CD14-positive monocyte (primary cell): ENCODE measurements around the gene DCC. TPM values are rescaled to one million over a fixed set of nuclear protein-coding genes. Genes with fewer than 3 reads are reported as not detected.

Experiments
- DNase-seq, 3 donors: peaks; one replicate each; pipeline ENCODE4 v3.0.0-alpha.2; 2011 to 2022
- H2AFZ ChIP-seq: 2 replicates; pipeline ENCODE4 v1.6.0; 2012; ENCODE audit warnings: mild to moderate bottlenecking, low read depth, low read length, inconsistent platforms; ENCODE audit not compliant: insufficient read depth, poor library complexity, severe bottlenecking
- H3K27ac ChIP-seq, 2 donors: 1 replicate in 1 of 2; 2 replicates in 1 of 2; pipeline ENCODE4 v1.5.1; 2012 to 2013; ENCODE audit warnings: low read length in 2 of 2, control low read depth in 1 of 2, inconsistent platforms in 1 of 2, low read depth in 1 of 2, mild to moderate bottlenecking in 1 of 2
- H3K27me3 ChIP-seq, 2 donors: one replicate each; pipeline versions ENCODE4 v1.6.0 to v1.6.1; 2011 to 2013; ENCODE audit warnings: low read length in 2 of 2; ENCODE audit not compliant: control insufficient read depth in 2 of 2, insufficient read depth in 2 of 2
- H3K36me3 ChIP-seq, 2 donors: replicated peaks in 1 of 2; 1 replicate in 1 of 2; 2 replicates in 1 of 2; pipeline versions ENCODE4 v1.5.1 to v1.6.1; 2012 to 2013; ENCODE audit warnings: low read length in 2 of 2, control low read depth in 1 of 2, inconsistent platforms in 1 of 2, mild to moderate bottlenecking in 1 of 2; ENCODE audit not compliant: insufficient read depth in 2 of 2, control insufficient read depth in 1 of 2
- H3K4me1 ChIP-seq, 2 donors: 1 replicate in 1 of 2; 2 replicates in 1 of 2; pipeline versions ENCODE4 v1.5.1 to v1.6.1; 2012 to 2013; ENCODE audit warnings: low read length in 2 of 2, control low read depth in 1 of 2, inconsistent platforms in 1 of 2, mild to moderate bottlenecking in 1 of 2, moderate library complexity in 1 of 2; ENCODE audit not compliant: insufficient read depth in 2 of 2, control insufficient read depth in 1 of 2
- H3K4me2 ChIP-seq: replicated peaks from 2 replicates; pipeline ENCODE3; 2012; ENCODE audit warnings: low read length, moderate library complexity, mild to moderate bottlenecking; ENCODE audit not compliant: poor library complexity, severe bottlenecking; ENCODE audit errors: extremely low read depth
- H3K4me3 ChIP-seq, 3 experiments: fragments of 200-600 bp in 1 of 3; sonication (generic) in 1 of 3; replicated peaks in 1 of 3; 1 replicate in 2 of 3; 2 replicates in 1 of 3; pipeline ENCODE4 v1.5.1; 2011 to 2013; ENCODE audit warnings: low read length in 3 of 3, mild to moderate bottlenecking in 3 of 3, control low read depth in 2 of 3, low read depth in 2 of 3, inconsistent platforms in 1 of 3, moderate library complexity in 1 of 3
- H3K79me2 ChIP-seq: 2 replicates; pipeline ENCODE4 v1.6.0; 2012; ENCODE audit warnings: mild to moderate bottlenecking, control low read depth, inconsistent platforms, low read length, moderate library complexity; ENCODE audit not compliant: insufficient read depth
- H3K9ac ChIP-seq: 2 replicates; pipeline ENCODE4 v1.6.0; 2017; ENCODE audit warnings: low read length, mild to moderate bottlenecking; ENCODE audit not compliant: insufficient read depth, poor library complexity, severe bottlenecking
- H3K9me3 ChIP-seq, 2 donors: replicated peaks in 1 of 2; 1 replicate in 1 of 2; 2 replicates in 1 of 2; pipeline versions ENCODE4 v1.5.1 to v1.6.1; 2012 to 2013; ENCODE audit warnings: low read length in 2 of 2, control low read depth in 1 of 2; ENCODE audit not compliant: control insufficient read depth in 1 of 2, insufficient read depth in 1 of 2
- H4K20me1 ChIP-seq: 2 replicates; pipeline ENCODE4 v1.6.0; 2012; ENCODE audit warnings: mild to moderate bottlenecking, low read length, control low read depth, moderate library complexity; ENCODE audit not compliant: insufficient read depth
- H3K27ac Mint-ChIP-seq, 7 donors: one replicate each; pipeline ENCODE4 v1.8.0; 2020; ENCODE audit warnings: mild to moderate bottlenecking in 7 of 7, mixed read lengths in 7 of 7, moderate library complexity in 6 of 7, inconsistent platforms in 2 of 7
- H3K27me3 Mint-ChIP-seq, 3 donors: one replicate each; pipeline ENCODE4 v1.8.0; 2021 to 2022; ENCODE audit warnings: low read depth in 3 of 3, mild to moderate bottlenecking in 3 of 3, mixed read lengths in 3 of 3, moderate library complexity in 3 of 3, inconsistent platforms in 1 of 3
- H3K36me3 Mint-ChIP-seq, 2 donors: one replicate each; pipeline ENCODE4 v1.8.0; 2020; ENCODE audit warnings: mixed read lengths in 2 of 2, inconsistent platforms in 1 of 2, mild to moderate bottlenecking in 1 of 2
- H3K4me1 Mint-ChIP-seq: one replicate; pipeline ENCODE4 v1.8.0; 2020; ENCODE audit warnings: mild to moderate bottlenecking, mixed read lengths
- H3K4me3 Mint-ChIP-seq, 2 donors: one replicate each; pipeline ENCODE4 v1.8.0; 2020; ENCODE audit warnings: mild to moderate bottlenecking in 2 of 2, mixed read lengths in 2 of 2, moderate library complexity in 1 of 2
- H3K9me3 Mint-ChIP-seq, 7 donors: one replicate each; pipeline ENCODE4 v1.8.0; 2020 to 2022; ENCODE audit warnings: mixed read lengths in 7 of 7, mild to moderate bottlenecking in 6 of 7, moderate library complexity in 6 of 7, inconsistent platforms in 2 of 7
- CTCF ChIP-seq: fragments of 200-600 bp; IDR thresholded peaks from one replicate; pipeline ENCODE4 v1.8.0; 2022; ENCODE audit warnings: antibody characterized with exemption, mild to moderate bottlenecking
- WGBS: methylation state at CpG from one replicate; pipeline ENCODE4 v1.1.5; 2013; ENCODE audit warnings: missing lambda C conversion rate; ENCODE audit not compliant: insufficient coverage; 5-methylcytosine and 5-hydroxymethylcytosine counted together
- intact Hi-C, 2 donors: fragments of 100-400 bp; cut with micrococcal nuclease; formaldehyde crosslinking; loops; one replicate each; pipeline versions ENCODE4 v1.15.0 to v1.15.1; 2023
- polyA plus RNA-seq, 3 donors: library from polyadenylated mRNA; depleted of rRNA in 1 of 3; unstranded in 2 of 3; stranded (reverse) in 1 of 3; fragments of 300-500 nt in 2 of 3; fragments of >200 nt in 1 of 3; fragmentation: Illumina TruSeq in 2 of 3; gene quantifications; 1 replicate in 2 of 3; 2 replicates in 1 of 3; pipeline ENCODE4 v1.2.3, GENCODE V29; 2012 to 2021

The DCC gene
- polyA plus RNA-seq, 3 donors: not detected

- TF ChIP-seq CTCF: no peak
- H3K36me3 ChIP-seq: no peaks in the 10 kb centered on the region
- intact Hi-C loops: no loop called here
Measured at GRCh38 chr18:52567360-52567759, 227.4 kb downstream of the DCC start.

DNA sequence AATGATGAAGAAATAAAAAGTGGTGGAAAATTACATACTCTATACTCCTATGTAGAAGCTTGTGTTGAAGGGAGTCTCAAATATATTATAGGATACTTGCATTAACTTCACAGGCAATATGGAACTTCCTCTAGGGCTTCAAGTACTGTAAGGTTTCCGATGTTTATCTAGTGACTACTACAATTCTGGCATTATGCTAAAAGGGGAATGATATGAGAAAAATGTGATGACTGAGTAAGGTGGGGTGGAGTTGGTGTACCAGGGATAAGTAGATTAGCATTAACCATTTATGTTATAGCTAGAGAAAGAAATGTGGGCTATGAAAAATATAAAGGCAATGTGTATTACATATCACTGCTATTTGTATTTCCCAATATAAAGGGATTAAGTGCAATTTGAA, 229.5 kb downstream of the DCC start:
- no CpG with 5 or more reads among the region's 1 CpG for WGBS
- no peak overlapping the region for H3K27ac ChIP-seq

More at GRCh38 chr18:52567360-52567759, 227.4 kb downstream of the DCC start:
- no peak for DNase-seq
- no peaks in the 10 kb centered on the region for H3K9me3 Mint-ChIP-seq
- H3K4me2 ChIP-seq: no peak overlapping the region
- no peaks in the 10 kb centered on the region for H3K4me1 ChIP-seq
- no peaks in the 10 kb centered on the region for H3K27me3 ChIP-seq
- no peaks in the 10 kb centered on the region for H3K27me3 Mint-ChIP-seq
- H3K9ac ChIP-seq: no peak overlapping the region
- 50% methylated on average over 1 of the region's 4 CpGs for WGBS
- peak overlapping the region in 1 of 7 donors; percentile 15 for H3K27ac Mint-ChIP-seq
- H3K79me2 ChIP-seq: no peaks in the 10 kb centered on the region
- no peak overlapping the region for H2AFZ ChIP-seq
- no peaks in the 10 kb centered on the region for H4K20me1 ChIP-seq
- no peaks in the 10 kb centered on the region for H3K36me3 Mint-ChIP-seq
- no peak overlapping the region for H3K4me3 ChIP-seq
- no peak overlapping the region for H3K27ac ChIP-seq
- no peak overlapping the region for H3K4me3 Mint-ChIP-seq
- no peaks in the 10 kb centered on the region for H3K9me3 ChIP-seq
- H3K4me1 Mint-ChIP-seq: no peaks in the 10 kb centered on the region

More for the DNA sequence above, 229.5 kb downstream of the DCC start:
- no peaks in the 10 kb centered on the region for H3K9me3 ChIP-seq
- Mint-ChIP-seq H3K27ac (no peak overlapping the region), H3K9me3 (no peaks in the 10 kb centered on the region), H3K36me3 (no peaks in the 10 kb centered on the region), H3K4me1 (no peaks in the 10 kb centered on the region), H3K4me3 (no peak overlapping the region), H3K27me3 (no peaks in the 10 kb centered on the region)
- intact Hi-C loops: no loop called here
- no peak overlapping the region for H3K9ac ChIP-seq
- TF ChIP-seq CTCF: no peak
- H3K4me3 ChIP-seq: no peak overlapping the region
- H3K79me2 ChIP-seq: no peaks in the 10 kb centered on the region
- H3K4me2 ChIP-seq: no peak overlapping the region
- H4K20me1 ChIP-seq: no peaks in the 10 kb centered on the region
- DNase-seq: no peak
- H3K36me3 ChIP-seq: no peaks in the 10 kb centered on the region
- no peaks in the 10 kb centered on the region for H3K4me1 ChIP-seq
- H2AFZ ChIP-seq: no peak overlapping the region
- H3K27me3 ChIP-seq: no peaks in the 10 kb centered on the region
